NCI-H69 (cell line): Measurements from ENCODE around the gene MANEA.

Experiments used
- DNase-seq: peaks from one replicate; lab custom pipeline; 2025; lab: John Stamatoyannopoulos, UW

MANEA gene

GRCh38 chr6:95587989-95588388 lies 10.7 kb downstream of the MANEA start:
- DNase-seq: no peak

- no peak for DNase-seq
These were observed 11.7 kb downstream of the MANEA start for GRCh38 chr6:95589067-95589466.

DNA sequence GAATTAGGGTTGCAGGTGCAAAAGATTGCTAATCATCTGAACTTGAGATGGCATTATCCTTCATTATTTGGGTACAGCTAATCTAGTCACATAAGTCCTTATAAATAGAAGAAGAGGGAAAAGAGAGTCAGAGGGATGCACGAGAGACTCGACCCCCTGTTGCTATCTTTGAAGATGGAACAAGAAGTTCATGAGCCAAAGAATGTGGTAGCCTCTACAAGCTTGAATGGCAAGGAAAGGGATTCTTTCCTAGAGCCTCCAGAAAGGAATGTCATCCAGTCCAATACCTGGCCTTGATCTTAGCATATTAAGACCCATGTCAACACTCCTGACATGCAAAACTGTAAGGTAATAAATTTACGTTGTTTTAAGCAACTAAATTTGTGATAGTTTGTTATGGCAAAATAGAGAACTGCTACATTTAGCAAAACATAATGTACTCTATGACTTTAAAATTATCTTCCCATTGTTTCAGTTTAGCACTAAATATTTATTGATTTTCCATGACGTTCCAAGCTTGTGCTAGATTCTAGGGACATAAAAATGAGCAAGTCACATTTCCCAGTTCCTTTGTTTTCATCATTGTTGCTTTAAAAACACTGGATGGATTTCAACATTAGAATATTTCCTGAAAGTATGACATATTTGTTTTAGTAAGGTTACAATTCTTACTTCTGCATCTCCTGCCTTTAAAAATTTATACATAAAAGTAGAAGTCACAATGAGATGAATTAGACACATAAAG lies 12.7 kb downstream of the MANEA start:
- DNase-seq: no peak

DNA sequence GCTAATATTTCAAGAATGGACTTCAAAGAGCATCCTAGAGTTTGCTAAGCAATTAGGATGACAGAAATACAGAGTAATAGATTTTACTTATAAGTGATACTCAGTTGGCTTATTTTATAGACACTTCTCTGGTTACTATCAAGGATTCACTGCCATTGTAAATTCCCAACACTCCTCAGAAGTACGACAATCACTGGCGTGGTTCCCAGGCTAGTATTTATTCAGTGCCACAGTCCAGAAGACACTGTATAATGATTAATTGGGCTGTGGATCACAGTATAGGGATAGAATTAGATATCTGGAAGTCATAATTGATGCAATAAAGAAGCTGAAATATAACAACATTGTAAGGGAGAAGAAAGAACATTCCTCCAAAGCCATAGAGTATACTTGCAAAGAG lies 15.7 kb downstream of the MANEA start:
- peak; percentile 32 for DNase-seq

DNA sequence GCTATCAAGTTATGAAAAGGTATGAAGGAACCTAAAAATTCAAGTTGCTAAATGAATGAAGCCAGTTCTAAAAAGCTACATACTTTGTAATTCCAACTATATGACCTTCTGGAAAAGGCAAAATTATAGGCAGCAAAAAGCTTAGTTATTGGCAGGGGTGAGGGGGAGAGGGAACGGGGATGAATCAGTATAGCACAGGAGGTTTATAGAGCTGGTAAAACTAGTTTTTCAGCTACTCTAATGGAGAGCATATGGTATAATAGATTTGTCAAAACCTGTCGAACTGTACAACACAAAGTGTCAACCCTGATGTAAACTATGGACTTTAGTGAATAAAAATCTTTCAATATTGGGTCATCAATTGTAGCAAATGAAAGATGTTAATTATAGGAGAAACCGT lies 18.7 kb downstream of the MANEA start:
- no peak for DNase-seq

DNA sequence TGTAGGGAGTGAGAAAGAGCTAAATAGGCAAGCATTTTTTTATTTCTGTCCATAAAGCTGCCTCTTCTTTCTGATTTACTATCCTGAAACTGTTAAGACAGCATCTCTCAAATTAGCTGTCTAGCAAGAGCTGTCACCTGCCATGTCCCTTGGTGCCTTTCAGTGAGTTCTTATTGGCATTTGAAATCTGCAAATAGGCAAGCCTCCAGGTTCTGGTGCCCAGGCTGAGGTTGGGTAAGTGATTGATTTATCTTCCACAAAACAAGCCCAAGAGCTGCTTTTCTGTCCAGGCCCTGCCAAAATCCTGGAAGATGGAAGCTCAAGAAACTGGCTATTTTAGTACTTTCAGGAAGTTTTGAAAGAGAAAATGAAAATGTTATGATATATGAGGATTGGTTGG lies 22.4 kb downstream of the MANEA start:
- no peak for DNase-seq

DNA sequence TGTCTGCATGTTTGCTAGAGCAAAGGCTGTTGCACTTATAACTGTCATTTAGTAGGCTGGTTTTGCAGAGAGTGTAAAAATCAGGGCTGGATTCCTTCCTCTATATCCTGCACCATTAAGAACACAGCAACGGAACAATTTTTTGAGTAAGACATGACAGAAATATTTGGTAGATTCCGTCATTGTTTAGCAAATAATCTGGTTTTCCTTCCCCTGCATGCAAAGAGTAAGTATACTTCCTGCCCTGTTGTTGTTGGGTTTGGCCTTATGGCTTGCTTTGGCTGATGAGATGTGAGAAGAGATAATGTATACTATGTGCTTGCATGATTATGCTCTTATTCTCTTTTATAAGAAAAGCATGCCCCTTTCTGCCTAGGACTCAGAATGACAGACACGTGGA lies 23.8 kb downstream of the MANEA start:
- DNase-seq: no peak

- no peak for DNase-seq
These were observed 36.8 kb downstream of the MANEA start for GRCh38 chr6:95614094-95614493.

- DNase-seq: peak; percentile 25
These were observed 52.2 kb downstream of the MANEA start for GRCh38 chr6:95629551-95629950.

GRCh38 chr6:95636552-95637431 lies 59.5 kb downstream of the MANEA start:
- no peak for DNase-seq

GRCh38 chr6:95648636-95649035 lies 71.3 kb downstream of the MANEA start:
- peak; percentile 22 for DNase-seq

- DNase-seq: no peak
These were observed 72.1 kb downstream of the MANEA start for GRCh38 chr6:95649451-95649850.

- no peak for DNase-seq
These were observed 76.8 kb downstream of the MANEA start for GRCh38 chr6:95654176-95654575.

- peak; percentile 71 for DNase-seq
These were observed 81.6 kb downstream of the MANEA start for GRCh38 chr6:95658886-95659285.
